Motor neuron (in vitro differentiated cells): ENCODE measurements around the gene PSMB2. TPM values are rescaled to one million over a fixed set of nuclear protein-coding genes. Genes with fewer than 3 reads are reported as not detected.
"Not testable (repeated sequence)": the region's sequence is repeated elsewhere in the genome, so short reads cannot be mapped to it uniquely, and the experiment has no call there.

Source experiments
- ATAC-seq, 8 experiments: fragments of 200-7000 bp; cut with Tn5 transposase; replicated peaks in 6 of 8; 2 replicates each; pipeline ENCODE4 v1.8.0; 2021; ENCODE audit warnings: mild to moderate bottlenecking in 8 of 8, moderate library complexity in 8 of 8
- H3K27ac ChIP-seq, 2 donors: fragments of 250-450 bp; sonication (Bioruptor Pico); 2 replicates each; pipeline ENCODE4 v1.9.0; 2021; ENCODE audit warnings: antibody characterized with exemption in 2 of 2, mild to moderate bottlenecking in 2 of 2, moderate library complexity in 1 of 2
- H3K4me1 ChIP-seq, 2 donors: fragments of 250-450 bp; sonication (Bioruptor Pico); replicated peaks in 1 of 2; 2 replicates each; pipeline ENCODE4 v1.6.1; 2021; ENCODE audit warnings: antibody characterized with exemption in 2 of 2, mild to moderate bottlenecking in 2 of 2, moderate library complexity in 1 of 2
- H3K4me3 ChIP-seq, 5 donors: fragments of 250-450 bp; sonication (Bioruptor Pico); 2 replicates each; pipeline ENCODE4 v1.9.0; 2021; ENCODE audit warnings: antibody characterized with exemption in 5 of 5, mild to moderate bottlenecking in 5 of 5, moderate library complexity in 4 of 5
- WGBS, 10 experiments: fragments of 450-650 bp; shearing (Covaris generic); methylation state at CpG; one replicate each; pipeline ENCODE4 v1.0.0; 2022; 5-methylcytosine and 5-hydroxymethylcytosine counted together
- in situ Hi-C, 9 experiments: fragments of 400-800 bp; cut with MboI; loops; one replicate each; pipeline ENCODE4 v1.15.0; 2021; ENCODE audit warnings: low sequenced_read_pairs in 9 of 9, low pct_unique_long_range_greater_than_20kb in 2 of 9; ENCODE audit not compliant: unreplicated experiment in 9 of 9
- total RNA-seq, 8 experiments: library from RNA; unstranded; fragments of 300-600 nt; gene quantifications; 2 replicates each; pipeline versions ENCODE4 v1.2.3 to v1.2.4, GENCODE V29; 2022

The PSMB2 gene
- total RNA-seq, 8 experiments from 2014 or later: 50.1 to 109 (median 74.9) TPM

- WGBS, 10 experiments: 36 to 100% (median 76%) methylated on average over 1 to 4 of the region's 7 CpGs; no CpG with 5 or more reads in 2 of the 10 experiments
- Histone ChIP-seq H3K4me3 (no peak overlapping the region), H3K4me1 (peaks cover 0 to 3% of the 10 kb centered on the region in 2 donors), H3K27ac (no peak overlapping the region)
- ATAC-seq: no peak
- in situ Hi-C loops: no loop called here
Observed at GRCh38 chr1:35586808-35587207, 54.5 kb downstream of the PSMB2 start.

- not testable (repeated sequence) for H3K4me1 ChIP-seq
Observed at GRCh38 chr1:35585805-35586204, 55.5 kb downstream of the PSMB2 start.

GRCh38 chr1:35585281-35585680 lies 56.0 kb downstream of the PSMB2 start:
- ATAC-seq: no peak
- Histone ChIP-seq H3K27ac (no peak overlapping the region), H3K4me3 (no peak overlapping the region), H3K4me1 (peaks cover 0 to 3% of the 10 kb centered on the region in 2 donors)
- in situ Hi-C loops: no loop called here
- WGBS, 10 experiments: 70 to 100% (median 100%) methylated on average over 1 to 3 of the region's 3 CpGs; no CpG with 5 or more reads in 3 of the 10 experiments

More at GRCh38 chr1:35585805-35586204, 55.5 kb downstream of the PSMB2 start:
- in situ Hi-C loops, ATAC-seq, H3K27ac ChIP-seq, H3K4me3 ChIP-seq: not testable (repeated sequence)
- 60 to 100% (median 84%) methylated on average over 1 of the region's 1 CpG; no CpG with 5 or more reads in 4 of the 10 experiments for WGBS, 10 experiments

DNA sequence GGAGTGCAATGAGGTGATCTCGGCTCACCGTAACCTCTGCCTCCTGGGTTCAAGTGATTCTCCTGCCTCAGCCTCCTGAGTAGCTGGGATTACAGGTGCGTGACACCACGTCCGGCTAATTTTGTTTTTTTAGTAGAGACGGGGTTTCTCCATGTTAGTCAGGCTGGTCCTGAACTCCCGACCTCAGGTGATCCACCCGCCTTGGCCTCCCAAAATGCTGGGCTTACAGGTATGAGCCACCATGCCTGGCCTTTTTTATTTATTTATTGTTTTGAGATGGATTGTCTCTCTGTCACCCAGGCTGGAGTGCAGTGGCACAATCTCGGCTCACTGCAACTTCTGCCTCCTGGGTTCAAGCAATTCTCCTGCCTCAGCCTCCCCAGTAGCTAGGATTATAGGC lies 59.7 kb downstream of the PSMB2 start:
- WGBS, 10 experiments: 83 to 100% (median 99%) methylated on average over 2 to 9 of the region's 9 CpGs; no CpG with 5 or more reads in 2 of the 10 experiments
- ATAC-seq, H3K4me1 ChIP-seq, in situ Hi-C loops, H3K27ac ChIP-seq, H3K4me3 ChIP-seq: not testable (repeated sequence)

DNA sequence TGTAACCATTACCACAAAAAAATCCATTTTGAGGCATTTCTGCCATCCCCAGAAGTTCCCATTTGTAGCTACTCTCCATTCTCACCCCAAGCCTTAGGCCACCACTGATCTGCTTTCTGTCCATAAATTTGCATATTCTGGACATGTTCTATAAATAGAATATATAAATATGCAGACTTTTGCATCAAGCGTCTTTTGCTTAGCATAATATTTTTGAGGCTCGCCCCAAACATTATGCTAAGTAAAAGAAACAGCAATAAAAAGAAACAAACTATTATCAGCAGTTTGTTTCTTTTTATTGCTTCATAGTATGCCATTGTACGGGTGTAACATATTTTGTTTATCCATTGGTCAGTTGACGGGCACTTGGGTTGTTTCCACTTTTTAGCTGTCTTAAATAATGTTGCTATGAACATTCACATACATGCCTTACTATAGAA lies 60.4 kb downstream of the PSMB2 start:
- in situ Hi-C loops: no loop called here
- no peak overlapping the region for H3K4me3 ChIP-seq
- H3K27ac ChIP-seq: no peak overlapping the region
- ATAC-seq: peak in 4 of 8 experiments; percentile 36 to 91 (median 81)
- 0 to 100% (median 86%) methylated on average over 2 to 4 of the region's 4 CpGs for WGBS, 10 experiments
- H3K4me1 ChIP-seq: no peaks in the 10 kb centered on the region

GRCh38 chr1:35577071-35577998 lies 64.0 kb downstream of the PSMB2 start:
- peak in 4 of 8 experiments; percentile 2 to 13 (median 8) for ATAC-seq
- in situ Hi-C loops: loop anchor here in 3 of 9 experiments (10.0 kb wide), 2 partner anchors 137 to 147 kb away; partner anchors contain the start of gene C1orf216 (in 1 of the 3)
- Histone ChIP-seq H3K4me1 (peaks cover 0 to 6% of the 10 kb centered on the region in 2 donors), H3K4me3 (no peak overlapping the region), H3K27ac (no peak overlapping the region)
- 0 to 60% (median 23%) methylated on average over 2 to 29 of the region's 70 CpGs; no CpG with 5 or more reads in 3 of the 10 experiments for WGBS, 10 experiments

DNA sequence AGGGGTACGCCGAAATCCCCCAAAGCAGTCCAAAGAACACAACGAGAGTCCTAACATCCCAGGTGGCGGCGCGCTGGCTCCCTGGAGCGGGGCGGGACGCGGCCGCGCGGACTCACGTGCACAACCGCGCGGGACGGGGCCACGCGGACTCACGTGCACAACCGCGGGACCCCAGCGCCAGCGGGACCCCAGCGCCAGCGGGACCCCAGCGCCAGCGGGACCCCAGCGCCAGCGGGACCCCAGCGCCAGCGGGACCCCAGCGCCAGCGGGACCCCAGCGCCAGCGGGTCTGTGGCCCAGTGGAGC lies 64.6 kb downstream of the PSMB2 start:
- H3K27ac ChIP-seq, H3K4me3 ChIP-seq, ATAC-seq, H3K4me1 ChIP-seq: not testable (repeated sequence)
- in situ Hi-C loops: loop anchor here in 3 of 9 experiments (10.0 kb wide), 2 partner anchors 138 to 148 kb away; partner anchors contain the start of gene C1orf216 (in 1 of the 3)
- WGBS, 10 experiments: 37 to 80% (median 50%) methylated on average over 2 to 5 of the region's 37 CpGs; no CpG with 5 or more reads in 5 of the 10 experiments

DNA sequence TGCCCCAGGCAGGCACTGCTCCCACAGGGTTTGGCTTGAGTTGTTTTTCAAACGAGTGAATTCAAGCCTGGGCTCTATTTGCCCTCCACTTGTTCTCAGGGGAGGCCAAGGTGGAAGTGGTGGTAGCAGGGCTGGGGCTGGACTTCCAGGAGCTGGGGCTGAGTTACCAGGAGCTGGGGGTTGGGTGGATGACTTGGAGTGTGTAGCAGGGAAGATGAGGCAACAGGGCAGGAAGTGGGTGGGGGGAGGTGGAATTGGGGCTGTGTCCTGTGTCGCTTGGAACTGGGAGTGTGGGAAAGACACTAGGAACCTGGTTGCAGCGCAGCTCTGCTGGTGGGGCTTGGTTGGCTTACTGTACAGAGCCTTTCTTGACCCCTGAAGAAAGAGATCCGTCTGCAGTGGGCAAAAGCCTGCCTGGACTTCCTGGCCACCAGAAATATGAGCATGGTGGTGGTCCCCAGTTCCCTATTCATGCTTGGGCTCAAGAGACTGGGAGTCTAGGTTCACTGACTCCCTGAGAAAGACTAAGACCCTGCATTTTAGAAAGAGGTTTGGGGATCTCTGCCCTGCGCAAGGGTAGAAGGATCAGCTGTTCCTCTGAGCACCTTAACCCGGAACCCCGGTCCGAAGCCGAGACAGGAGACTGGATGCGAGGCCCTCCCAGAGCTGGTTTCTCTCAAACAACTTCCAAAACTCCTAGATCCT lies 65.1 kb downstream of the PSMB2 start:
- no peak for ATAC-seq
- H3K4me3 ChIP-seq: no peak overlapping the region
- in situ Hi-C loops: loop anchor here in 3 of 9 experiments (10.0 kb wide), 2 partner anchors 139 to 149 kb away; partner anchors contain the start of gene C1orf216 (in 1 of the 3)

GRCh38 chr1:35575416-35575958 lies 65.8 kb downstream of the PSMB2 start:
- Histone ChIP-seq H3K4me1 (peaks cover 0 to 7% of the 10 kb centered on the region in 2 donors), H3K4me3 (no peak overlapping the region), H3K27ac (no peak overlapping the region)
- no peak for ATAC-seq
- in situ Hi-C loops: loop anchor here in 3 of 9 experiments (10.0 kb wide), 2 partner anchors 139 to 149 kb away; partner anchors contain the start of gene C1orf216 (in 1 of the 3)
- WGBS, 10 experiments: 60 to 100% (median 84%) methylated on average over 1 to 5 of the region's 5 CpGs; no CpG with 5 or more reads in 4 of the 10 experiments

More for the DNA sequence above, 65.1 kb downstream of the PSMB2 start:
- H3K4me1 ChIP-seq: peaks cover 0 to 7% of the 10 kb centered on the region in 2 donors
- 52 to 100% (median 64%) methylated on average over 1 to 10 of the region's 10 CpGs; no CpG with 5 or more reads in 4 of the 10 experiments for WGBS, 10 experiments
- H3K27ac ChIP-seq: no peak overlapping the region

DNA sequence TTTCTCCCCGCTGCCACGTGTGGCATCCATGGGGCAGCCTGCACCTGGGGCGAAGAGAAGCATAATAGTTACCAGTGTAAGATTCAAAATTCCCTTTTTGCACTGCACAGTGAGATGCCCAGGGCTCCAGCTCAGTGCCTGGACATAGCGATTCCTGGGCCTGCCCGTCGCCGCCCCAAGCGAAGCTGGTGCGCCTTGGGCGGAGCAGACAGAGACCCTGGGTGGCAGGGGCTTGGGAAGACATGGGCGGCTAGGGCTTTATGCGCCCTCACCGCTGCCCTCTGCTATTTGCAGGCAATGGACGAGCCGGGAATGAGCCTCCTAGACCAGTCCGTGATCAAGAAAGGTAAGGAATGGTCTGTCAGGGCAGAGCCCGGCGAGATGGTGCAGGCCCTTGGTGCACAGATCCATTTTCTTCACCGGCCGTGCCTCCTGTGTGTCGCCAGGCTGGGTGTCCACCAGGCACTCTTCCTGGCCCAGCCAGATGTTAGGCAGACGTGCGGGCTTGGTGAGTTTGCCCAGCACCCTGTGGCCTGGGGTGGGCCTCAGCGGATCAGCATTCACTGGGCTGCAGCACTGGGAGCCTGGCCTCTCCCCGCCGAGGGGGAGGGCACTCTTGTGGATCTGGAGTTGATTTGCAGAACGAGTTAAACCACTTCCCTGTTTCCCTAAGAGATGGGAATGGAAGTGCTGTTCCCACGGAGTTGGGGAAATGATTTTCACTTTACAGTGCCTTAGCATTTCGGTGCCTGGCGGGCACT lies 66.5 kb downstream of the PSMB2 start:
- peak in 1 of 8 experiments; percentile 45 for ATAC-seq
- H3K4me3 ChIP-seq: no peak overlapping the region
- WGBS, 10 experiments: 55 to 100% (median 67%) methylated on average over 1 to 17 of the region's 30 CpGs; no CpG with 5 or more reads in 2 of the 10 experiments

GRCh38 chr1:35574125-35574654 lies 67.1 kb downstream of the PSMB2 start:
- no peak for ATAC-seq
- Histone ChIP-seq H3K27ac (no peak overlapping the region), H3K4me1 (peaks cover 0 to 7% of the 10 kb centered on the region in 2 donors), H3K4me3 (no peak overlapping the region)
- in situ Hi-C loops: loop anchor here in 5 of 9 experiments (10.0 to 25.0 kb wide), 3 partner anchors 138 to 151 kb away; partner anchors contain the start of gene C1orf216 (in 3 of the 5)
- 23 to 72% (median 58%) methylated on average over 2 to 8 of the region's 48 CpGs; no CpG with 5 or more reads in 6 of the 10 experiments for WGBS, 10 experiments

More for the DNA sequence above, 66.5 kb downstream of the PSMB2 start:
- H3K27ac ChIP-seq: no peak overlapping the region
- peaks cover 0 to 7% of the 10 kb centered on the region in 2 donors for H3K4me1 ChIP-seq
- in situ Hi-C loops: loop anchor here in 5 of 9 experiments (10.0 to 25.0 kb wide), 3 partner anchors 137 to 150 kb away; partner anchors contain the start of gene C1orf216 (in 3 of the 5)
